ENCODE measurements around the gene FBXO15. TPM values are rescaled to one million over a fixed set of nuclear protein-coding genes. Genes with fewer than 3 reads are reported as not detected.

The FBXO15 gene
- total and polyA plus RNA-seq, 4 donors: 0.23 to 0.50 (median 0.41) TPM

DNA sequence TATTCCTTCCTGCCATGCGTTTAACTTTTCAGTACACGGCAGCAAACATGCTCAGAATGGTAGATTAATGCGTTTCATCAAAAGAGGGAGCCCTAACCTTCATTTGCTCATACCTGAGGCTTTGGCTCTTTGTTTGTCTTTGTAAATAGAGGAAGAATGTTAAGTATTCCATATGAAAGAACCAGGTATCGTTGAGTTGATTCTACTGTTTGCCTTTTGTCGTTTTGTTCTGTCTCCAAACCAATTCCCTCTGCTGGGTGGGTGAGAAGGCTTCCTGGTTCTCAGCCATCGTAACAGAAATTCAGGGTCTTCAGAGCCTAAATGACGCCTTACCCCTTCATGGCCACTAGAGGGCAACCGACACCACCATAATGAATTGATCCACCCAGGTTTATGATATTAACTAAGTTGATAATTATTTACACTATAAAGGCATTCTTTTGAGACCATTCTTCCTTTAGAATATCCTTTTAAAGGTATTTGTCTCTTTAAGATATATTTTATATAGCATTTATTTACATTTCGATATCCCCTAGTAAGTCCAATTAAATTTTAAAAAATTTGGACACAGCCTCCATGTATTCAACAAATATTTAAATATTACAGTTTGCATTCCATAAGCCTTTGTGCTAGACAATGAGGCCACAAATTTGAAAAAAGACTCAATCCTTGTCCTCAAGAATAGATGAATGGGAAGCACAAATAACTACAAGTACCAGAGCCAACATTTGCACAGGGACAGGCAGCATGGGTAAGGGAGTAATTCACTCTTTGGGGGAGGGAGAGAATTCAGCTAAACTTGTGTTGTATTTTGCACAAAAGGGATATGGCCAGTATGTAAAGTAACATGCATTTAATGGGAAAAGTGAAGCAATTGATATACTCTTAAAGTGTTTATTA is 48.8 kb upstream of the FBXO15 start:
- Histone ChIP-seq H3K9ac (ENCODE audit: low read depth in 1 of 2, low read length in 2 of 2) (peak overlapping the region; percentile 49 to 79), H3K27ac (ENCODE audit: low read depth in 1 of 2, low read length in 2 of 2) (peak overlapping the region; percentile 84 to 86), H3K36me3 (ENCODE audit: control insufficient read depth in 4 of 4, insufficient read depth in 3 of 4, low read depth in 1 of 4, low read length in 3 of 4) (no peaks in the 10 kb centered on the region), H3K9me3 (ENCODE audit: control insufficient read depth in 4 of 4, low read length in 3 of 4) (no peaks in the 10 kb centered on the region), H3K4me3 (ENCODE audit: low read depth in 1 of 3, low read length in 3 of 3) (peak overlapping the region; percentile 30 to 69 (median 41)), H3K27me3 (ENCODE audit: control insufficient read depth in 4 of 4, insufficient read depth in 4 of 4, low read length in 3 of 4) (no peaks in the 10 kb centered on the region), H3K4me1 (ENCODE audit: control insufficient read depth in 4 of 4, insufficient read depth in 4 of 4, low read length in 3 of 4) (peaks cover 7 to 27% (median 20%) of the 10 kb centered on the region in 4 donors)
- peak; percentile 94 for TF ChIP-seq FOXA2 (IDR thresholded peaks at IDR 0.05)
- no peak for TF ChIP-seq TAF1 (conservative IDR thresholded peaks at IDR 0.05)
- TF ChIP-seq, protein P1, sequence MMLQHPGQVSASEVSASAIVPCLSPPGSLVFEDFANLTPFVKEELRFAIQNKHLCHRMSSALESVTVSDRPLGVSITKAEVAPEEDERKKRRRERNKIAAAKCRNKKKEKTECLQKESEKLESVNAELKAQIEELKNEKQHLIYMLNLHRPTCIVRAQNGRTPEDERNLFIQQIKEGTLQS (IDR thresholded peaks at IDR 0.05): no peak
- peak; percentile 91 for TF ChIP-seq YY1 (IDR thresholded peaks at IDR 0.05)
- TF ChIP-seq, protein P2, sequence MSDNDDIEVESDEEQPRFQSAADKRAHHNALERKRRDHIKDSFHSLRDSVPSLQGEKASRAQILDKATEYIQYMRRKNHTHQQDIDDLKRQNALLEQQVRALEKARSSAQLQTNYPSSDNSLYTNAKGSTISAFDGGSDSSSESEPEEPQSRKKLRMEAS (IDR thresholded peaks at IDR 0.05): peak; percentile 24
- TF ChIP-seq RXRA (IDR thresholded peaks at IDR 0.05): peak; percentile 4 to 36
- TF ChIP-seq RAD21 (IDR thresholded peaks at IDR 0.05): peak; percentile 95 to 97
- TF ChIP-seq FOXA1 (IDR thresholded peaks at IDR 0.05): peak; percentile 84
- TF ChIP-seq, protein P3, sequence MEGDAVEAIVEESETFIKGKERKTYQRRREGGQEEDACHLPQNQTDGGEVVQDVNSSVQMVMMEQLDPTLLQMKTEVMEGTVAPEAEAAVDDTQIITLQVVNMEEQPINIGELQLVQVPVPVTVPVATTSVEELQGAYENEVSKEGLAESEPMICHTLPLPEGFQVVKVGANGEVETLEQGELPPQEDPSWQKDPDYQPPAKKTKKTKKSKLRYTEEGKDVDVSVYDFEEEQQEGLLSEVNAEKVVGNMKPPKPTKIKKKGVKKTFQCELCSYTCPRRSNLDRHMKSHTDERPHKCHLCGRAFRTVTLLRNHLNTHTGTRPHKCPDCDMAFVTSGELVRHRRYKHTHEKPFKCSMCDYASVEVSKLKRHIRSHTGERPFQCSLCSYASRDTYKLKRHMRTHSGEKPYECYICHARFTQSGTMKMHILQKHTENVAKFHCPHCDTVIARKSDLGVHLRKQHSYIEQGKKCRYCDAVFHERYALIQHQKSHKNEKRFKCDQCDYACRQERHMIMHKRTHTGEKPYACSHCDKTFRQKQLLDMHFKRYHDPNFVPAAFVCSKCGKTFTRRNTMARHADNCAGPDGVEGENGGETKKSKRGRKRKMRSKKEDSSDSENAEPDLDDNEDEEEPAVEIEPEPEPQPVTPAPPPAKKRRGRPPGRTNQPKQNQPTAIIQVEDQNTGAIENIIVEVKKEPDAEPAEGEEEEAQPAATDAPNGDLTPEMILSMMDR (IDR thresholded peaks at IDR 0.05; ENCODE audit: low read depth, low read length, missing input control): peak; percentile 89
- peak in 1 of 2 donors; percentile 14 for TF ChIP-seq HNF4A (conservative IDR thresholded peaks at IDR 0.05)
- TF ChIP-seq EGR1 (IDR thresholded peaks at IDR 0.05; ENCODE audit: low read depth in 2 of 2): no peak
- peak; percentile 18 for TF ChIP-seq SP1 (IDR thresholded peaks at IDR 0.05)
- TF ChIP-seq, protein P4, sequence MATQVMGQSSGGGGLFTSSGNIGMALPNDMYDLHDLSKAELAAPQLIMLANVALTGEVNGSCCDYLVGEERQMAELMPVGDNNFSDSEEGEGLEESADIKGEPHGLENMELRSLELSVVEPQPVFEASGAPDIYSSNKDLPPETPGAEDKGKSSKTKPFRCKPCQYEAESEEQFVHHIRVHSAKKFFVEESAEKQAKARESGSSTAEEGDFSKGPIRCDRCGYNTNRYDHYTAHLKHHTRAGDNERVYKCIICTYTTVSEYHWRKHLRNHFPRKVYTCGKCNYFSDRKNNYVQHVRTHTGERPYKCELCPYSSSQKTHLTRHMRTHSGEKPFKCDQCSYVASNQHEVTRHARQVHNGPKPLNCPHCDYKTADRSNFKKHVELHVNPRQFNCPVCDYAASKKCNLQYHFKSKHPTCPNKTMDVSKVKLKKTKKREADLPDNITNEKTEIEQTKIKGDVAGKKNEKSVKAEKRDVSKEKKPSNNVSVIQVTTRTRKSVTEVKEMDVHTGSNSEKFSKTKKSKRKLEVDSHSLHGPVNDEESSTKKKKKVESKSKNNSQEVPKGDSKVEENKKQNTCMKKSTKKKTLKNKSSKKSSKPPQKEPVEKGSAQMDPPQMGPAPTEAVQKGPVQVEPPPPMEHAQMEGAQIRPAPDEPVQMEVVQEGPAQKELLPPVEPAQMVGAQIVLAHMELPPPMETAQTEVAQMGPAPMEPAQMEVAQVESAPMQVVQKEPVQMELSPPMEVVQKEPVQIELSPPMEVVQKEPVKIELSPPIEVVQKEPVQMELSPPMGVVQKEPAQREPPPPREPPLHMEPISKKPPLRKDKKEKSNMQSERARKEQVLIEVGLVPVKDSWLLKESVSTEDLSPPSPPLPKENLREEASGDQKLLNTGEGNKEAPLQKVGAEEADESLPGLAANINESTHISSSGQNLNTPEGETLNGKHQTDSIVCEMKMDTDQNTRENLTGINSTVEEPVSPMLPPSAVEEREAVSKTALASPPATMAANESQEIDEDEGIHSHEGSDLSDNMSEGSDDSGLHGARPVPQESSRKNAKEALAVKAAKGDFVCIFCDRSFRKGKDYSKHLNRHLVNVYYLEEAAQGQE (IDR thresholded peaks at IDR 0.05): no peak
- TF ChIP-seq NR2F2 (IDR thresholded peaks at IDR 0.05): no peak
- WGBS: 3% methylated on average over 9 of the region's 9 CpGs
- DNase-seq (ENCODE audit: low spot score): peak; percentile 55

DNA sequence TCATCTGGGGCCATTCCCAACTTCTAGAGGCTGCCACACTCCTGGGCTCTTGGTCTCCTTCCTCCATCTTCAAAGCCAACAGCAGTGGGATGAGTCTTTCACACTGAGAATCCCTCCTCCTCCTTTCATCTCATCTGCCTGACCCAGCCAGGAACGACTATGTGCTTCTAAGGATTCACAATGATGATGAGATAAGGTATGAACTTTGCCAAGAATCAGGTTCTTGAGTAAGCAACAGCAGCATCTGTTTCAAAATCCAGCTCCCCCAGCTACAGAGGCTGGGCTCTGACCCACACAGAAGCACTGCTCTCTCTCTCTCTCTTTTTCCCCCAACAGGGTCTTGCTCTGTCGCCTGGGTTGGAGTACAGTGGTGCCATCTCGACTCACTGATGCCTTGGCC is 47.1 kb upstream of the FBXO15 start:
- no peaks in the 10 kb centered on the region for H3K9me3 ChIP-seq (ENCODE audit: control insufficient read depth in 4 of 4, low read length in 3 of 4)
- no peak overlapping the region for H3K9ac ChIP-seq (ENCODE audit: low read depth in 1 of 2, low read length in 2 of 2)
- H3K36me3 ChIP-seq (ENCODE audit: control insufficient read depth in 4 of 4, insufficient read depth in 3 of 4, low read depth in 1 of 4, low read length in 3 of 4): no peaks in the 10 kb centered on the region
- H3K4me3 ChIP-seq (ENCODE audit: low read depth in 1 of 3, low read length in 3 of 3): no peak overlapping the region
- peaks cover 7 to 27% (median 20%) of the 10 kb centered on the region in 4 donors for H3K4me1 ChIP-seq (ENCODE audit: control insufficient read depth in 4 of 4, insufficient read depth in 4 of 4, low read length in 3 of 4)
- TF ChIP-seq SP1 (IDR thresholded peaks at IDR 0.05): no peak
- TF ChIP-seq RXRA (IDR thresholded peaks at IDR 0.05): no peak
- TF ChIP-seq, protein P4 (IDR thresholded peaks at IDR 0.05): no peak
- no peak for TF ChIP-seq RAD21 (IDR thresholded peaks at IDR 0.05)
- no peak for TF ChIP-seq FOXA2 (IDR thresholded peaks at IDR 0.05)
- TF ChIP-seq TAF1 (conservative IDR thresholded peaks at IDR 0.05): no peak
- no peak for TF ChIP-seq NR2F2 (IDR thresholded peaks at IDR 0.05)
- TF ChIP-seq, protein P2 (IDR thresholded peaks at IDR 0.05): no peak
- TF ChIP-seq, protein P1 (IDR thresholded peaks at IDR 0.05): no peak
- TF ChIP-seq HNF4G (IDR thresholded peaks at IDR 0.05): no peak
- no peaks in the 10 kb centered on the region for H3K27me3 ChIP-seq (ENCODE audit: control insufficient read depth in 4 of 4, insufficient read depth in 4 of 4, low read length in 3 of 4)
- whole genome bisulfite sequencing: 62% methylated on average over 3 of the region's 3 CpGs
- DNase-seq (ENCODE audit: low spot score): no peak
- H3K27ac ChIP-seq (ENCODE audit: low read depth in 1 of 2, low read length in 2 of 2): no peak overlapping the region

All from liver (tissue), 9 donors.